IMR-90 (cell line): ENCODE data around the gene MRPL38.

Experiments used
- BHLHE40 ChIP-seq: fragments of 150-350 bp; IDR thresholded peaks from 2 replicates; pipeline ENCODE4 v1.6.1; 2016; ENCODE audit warnings: mild to moderate bottlenecking, low read depth, low read length
- CEBPB ChIP-seq: IDR thresholded peaks from 2 replicates; pipeline ENCODE4 v1.6.1; 2012; ENCODE audit warnings: low read depth, low read length, improper control_type of control experiment
- MAFK ChIP-seq: IDR thresholded peaks from 2 replicates; pipeline ENCODE4 v1.6.1; 2012; ENCODE audit warnings: low read depth, low read length, improper control_type of control experiment
- MAZ ChIP-seq: IDR thresholded peaks from 2 replicates; pipeline ENCODE4 v1.6.1; 2012; ENCODE audit warnings: low read depth, mild to moderate bottlenecking, low read length, improper control_type of control experiment, moderate library complexity, borderline replicate concordance
- MXI1 ChIP-seq: IDR thresholded peaks from 2 replicates; pipeline ENCODE4 v1.6.1; 2012; ENCODE audit warnings: low read depth, mild to moderate bottlenecking, low read length, moderate library complexity, borderline replicate concordance
- NFE2L2 ChIP-seq: fragments of 150-350 bp; IDR thresholded peaks from 2 replicates; pipeline ENCODE4 v1.6.1; 2016; ENCODE audit warnings: low read depth, mild to moderate bottlenecking, low read length
- POLR2A ChIP-seq: IDR thresholded peaks from 2 replicates; pipeline ENCODE4 v1.6.1; 2012; ENCODE audit warnings: mild to moderate bottlenecking, low read depth, low read length
- RAD21 ChIP-seq: IDR thresholded peaks from 2 replicates; pipeline ENCODE4 v1.6.1; 2012; ENCODE audit warnings: low read length, improper control_type of control experiment
- RCOR1 ChIP-seq: IDR thresholded peaks from 2 replicates; pipeline ENCODE4 v1.6.1; 2012; ENCODE audit warnings: mild to moderate bottlenecking, low read length, improper control_type of control experiment; ENCODE audit not compliant: insufficient replicate concordance
- RFX5 ChIP-seq: IDR thresholded peaks from 2 replicates; pipeline ENCODE4 v1.8.0; 2012; ENCODE audit warnings: low read depth, mild to moderate bottlenecking, low read length, moderate library complexity
- TF ChIP-seq, protein P1 (sequence below): conservative IDR thresholded peaks from 2 replicates; pipeline ENCODE4 v1.5.1; 2012; ENCODE audit warnings: mild to moderate bottlenecking, low read depth, low read length, improper control_type of control experiment
- TF ChIP-seq, protein P2 (sequence below): fragments of 150-350 bp; IDR thresholded peaks from 2 replicates; pipeline ENCODE4 v1.6.1; 2016; ENCODE audit warnings: low read depth, mild to moderate bottlenecking, low read length, moderate library complexity, borderline replicate concordance
- TF ChIP-seq, protein P3 (sequence below): fragments of 150-350 bp; IDR thresholded peaks from 2 replicates; pipeline ENCODE4 v1.6.1; 2017; ENCODE audit warnings: mild to moderate bottlenecking, antibody characterized with exemption, low read length, low read depth

DNA sequence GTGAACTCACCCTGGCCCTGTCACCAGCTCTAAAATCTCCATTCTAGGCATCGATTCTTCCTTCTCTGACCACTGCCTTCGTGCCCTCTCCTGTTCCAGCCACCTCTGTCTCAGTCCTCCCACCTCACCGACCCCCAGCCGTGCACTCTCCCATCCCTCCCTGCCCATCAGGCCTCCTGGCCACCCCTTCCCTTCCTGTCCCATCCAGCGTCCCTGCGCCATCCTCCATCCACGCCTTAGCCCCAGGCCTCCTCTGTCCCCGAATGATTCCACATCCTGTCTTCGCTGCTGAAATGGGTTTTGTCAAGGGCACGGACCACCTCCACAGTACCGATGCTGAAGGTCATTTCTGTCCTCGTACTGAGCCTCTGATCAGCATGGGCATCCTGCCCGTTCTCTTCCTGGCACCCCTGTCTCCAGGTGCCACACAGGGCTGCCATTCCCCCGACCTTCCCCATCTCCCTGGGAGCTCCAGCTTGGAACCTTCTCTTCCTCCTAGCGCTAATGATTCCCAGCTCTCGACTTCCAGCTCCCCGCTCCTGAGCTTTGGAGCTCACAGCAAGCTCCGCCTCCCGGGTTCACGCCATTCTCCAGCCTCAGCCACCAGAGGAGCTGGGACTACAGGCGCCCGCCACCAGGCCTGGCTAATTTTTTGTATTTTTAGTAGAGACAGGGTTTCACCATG lies 10.5 kb downstream of the MRPL38 start:
- TF ChIP-seq, protein P1, sequence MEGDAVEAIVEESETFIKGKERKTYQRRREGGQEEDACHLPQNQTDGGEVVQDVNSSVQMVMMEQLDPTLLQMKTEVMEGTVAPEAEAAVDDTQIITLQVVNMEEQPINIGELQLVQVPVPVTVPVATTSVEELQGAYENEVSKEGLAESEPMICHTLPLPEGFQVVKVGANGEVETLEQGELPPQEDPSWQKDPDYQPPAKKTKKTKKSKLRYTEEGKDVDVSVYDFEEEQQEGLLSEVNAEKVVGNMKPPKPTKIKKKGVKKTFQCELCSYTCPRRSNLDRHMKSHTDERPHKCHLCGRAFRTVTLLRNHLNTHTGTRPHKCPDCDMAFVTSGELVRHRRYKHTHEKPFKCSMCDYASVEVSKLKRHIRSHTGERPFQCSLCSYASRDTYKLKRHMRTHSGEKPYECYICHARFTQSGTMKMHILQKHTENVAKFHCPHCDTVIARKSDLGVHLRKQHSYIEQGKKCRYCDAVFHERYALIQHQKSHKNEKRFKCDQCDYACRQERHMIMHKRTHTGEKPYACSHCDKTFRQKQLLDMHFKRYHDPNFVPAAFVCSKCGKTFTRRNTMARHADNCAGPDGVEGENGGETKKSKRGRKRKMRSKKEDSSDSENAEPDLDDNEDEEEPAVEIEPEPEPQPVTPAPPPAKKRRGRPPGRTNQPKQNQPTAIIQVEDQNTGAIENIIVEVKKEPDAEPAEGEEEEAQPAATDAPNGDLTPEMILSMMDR, result no peak
- no peak for TF ChIP-seq BHLHE40
- no peak for TF ChIP-seq POLR2A
- TF ChIP-seq CEBPB, result no peak
- TF ChIP-seq RCOR1, result no peak
- no peak for TF ChIP-seq RFX5
- TF ChIP-seq, protein P2, sequence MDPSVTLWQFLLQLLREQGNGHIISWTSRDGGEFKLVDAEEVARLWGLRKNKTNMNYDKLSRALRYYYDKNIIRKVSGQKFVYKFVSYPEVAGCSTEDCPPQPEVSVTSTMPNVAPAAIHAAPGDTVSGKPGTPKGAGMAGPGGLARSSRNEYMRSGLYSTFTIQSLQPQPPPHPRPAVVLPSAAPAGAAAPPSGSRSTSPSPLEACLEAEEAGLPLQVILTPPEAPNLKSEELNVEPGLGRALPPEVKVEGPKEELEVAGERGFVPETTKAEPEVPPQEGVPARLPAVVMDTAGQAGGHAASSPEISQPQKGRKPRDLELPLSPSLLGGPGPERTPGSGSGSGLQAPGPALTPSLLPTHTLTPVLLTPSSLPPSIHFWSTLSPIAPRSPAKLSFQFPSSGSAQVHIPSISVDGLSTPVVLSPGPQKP, result no peak
- TF ChIP-seq MAZ, result no peak
- TF ChIP-seq RAD21, result no peak
- TF ChIP-seq NFE2L2, result no peak
- TF ChIP-seq, protein P3, sequence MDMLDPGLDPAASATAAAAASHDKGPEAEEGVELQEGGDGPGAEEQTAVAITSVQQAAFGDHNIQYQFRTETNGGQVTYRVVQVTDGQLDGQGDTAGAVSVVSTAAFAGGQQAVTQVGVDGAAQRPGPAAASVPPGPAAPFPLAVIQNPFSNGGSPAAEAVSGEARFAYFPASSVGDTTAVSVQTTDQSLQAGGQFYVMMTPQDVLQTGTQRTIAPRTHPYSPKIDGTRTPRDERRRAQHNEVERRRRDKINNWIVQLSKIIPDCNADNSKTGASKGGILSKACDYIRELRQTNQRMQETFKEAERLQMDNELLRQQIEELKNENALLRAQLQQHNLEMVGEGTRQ, result no peak
- no peak for TF ChIP-seq MAFK
- no peak for TF ChIP-seq MXI1
